Ishikawa (cell line): ENCODE data around the gene FBXO48.

ENCODE experiments used
- EP300 ChIP-seq: IDR thresholded peaks from 2 replicates; pipeline ENCODE4 v1.6.1; 2012; ENCODE audit warnings: borderline replicate concordance
- NFIC ChIP-seq: IDR thresholded peaks from 2 replicates; pipeline ENCODE4 v1.6.1; 2012
- USF1 ChIP-seq: IDR thresholded peaks from 2 replicates; pipeline ENCODE4 v1.6.1; 2012
- TF ChIP-seq, protein P1 (sequence below): IDR thresholded peaks from 2 replicates; pipeline ENCODE4 v1.6.1; 2012
- TF ChIP-seq, protein P2 (sequence below): IDR thresholded peaks from 2 replicates; pipeline ENCODE4 v1.6.1; 2012; ENCODE audit warnings: low read depth, mild to moderate bottlenecking

DNA sequence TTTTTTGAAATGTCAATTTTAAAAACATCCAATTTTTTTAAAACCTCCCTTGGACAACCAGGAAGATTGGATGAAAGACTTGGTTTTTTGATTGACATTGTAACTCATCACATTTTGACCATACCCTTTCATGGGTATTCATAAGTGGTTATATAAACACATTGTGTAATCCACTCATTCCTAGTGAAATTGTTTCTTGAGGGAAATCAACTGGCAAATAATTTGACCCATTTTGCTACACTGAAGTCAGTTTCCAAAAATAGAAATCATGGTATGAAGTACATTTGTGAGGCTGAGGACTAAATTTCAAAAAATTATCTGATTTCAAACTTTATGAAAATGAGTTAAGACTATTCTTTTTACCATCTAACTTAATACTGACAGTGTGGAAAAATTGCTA lies 31.5 kb downstream of the FBXO48 start:
- TF ChIP-seq USF1 = no peak
- TF ChIP-seq, protein P1, sequence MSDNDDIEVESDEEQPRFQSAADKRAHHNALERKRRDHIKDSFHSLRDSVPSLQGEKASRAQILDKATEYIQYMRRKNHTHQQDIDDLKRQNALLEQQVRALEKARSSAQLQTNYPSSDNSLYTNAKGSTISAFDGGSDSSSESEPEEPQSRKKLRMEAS = no peak
- TF ChIP-seq EP300 = no peak
- no peak for TF ChIP-seq NFIC
- TF ChIP-seq, protein P2, sequence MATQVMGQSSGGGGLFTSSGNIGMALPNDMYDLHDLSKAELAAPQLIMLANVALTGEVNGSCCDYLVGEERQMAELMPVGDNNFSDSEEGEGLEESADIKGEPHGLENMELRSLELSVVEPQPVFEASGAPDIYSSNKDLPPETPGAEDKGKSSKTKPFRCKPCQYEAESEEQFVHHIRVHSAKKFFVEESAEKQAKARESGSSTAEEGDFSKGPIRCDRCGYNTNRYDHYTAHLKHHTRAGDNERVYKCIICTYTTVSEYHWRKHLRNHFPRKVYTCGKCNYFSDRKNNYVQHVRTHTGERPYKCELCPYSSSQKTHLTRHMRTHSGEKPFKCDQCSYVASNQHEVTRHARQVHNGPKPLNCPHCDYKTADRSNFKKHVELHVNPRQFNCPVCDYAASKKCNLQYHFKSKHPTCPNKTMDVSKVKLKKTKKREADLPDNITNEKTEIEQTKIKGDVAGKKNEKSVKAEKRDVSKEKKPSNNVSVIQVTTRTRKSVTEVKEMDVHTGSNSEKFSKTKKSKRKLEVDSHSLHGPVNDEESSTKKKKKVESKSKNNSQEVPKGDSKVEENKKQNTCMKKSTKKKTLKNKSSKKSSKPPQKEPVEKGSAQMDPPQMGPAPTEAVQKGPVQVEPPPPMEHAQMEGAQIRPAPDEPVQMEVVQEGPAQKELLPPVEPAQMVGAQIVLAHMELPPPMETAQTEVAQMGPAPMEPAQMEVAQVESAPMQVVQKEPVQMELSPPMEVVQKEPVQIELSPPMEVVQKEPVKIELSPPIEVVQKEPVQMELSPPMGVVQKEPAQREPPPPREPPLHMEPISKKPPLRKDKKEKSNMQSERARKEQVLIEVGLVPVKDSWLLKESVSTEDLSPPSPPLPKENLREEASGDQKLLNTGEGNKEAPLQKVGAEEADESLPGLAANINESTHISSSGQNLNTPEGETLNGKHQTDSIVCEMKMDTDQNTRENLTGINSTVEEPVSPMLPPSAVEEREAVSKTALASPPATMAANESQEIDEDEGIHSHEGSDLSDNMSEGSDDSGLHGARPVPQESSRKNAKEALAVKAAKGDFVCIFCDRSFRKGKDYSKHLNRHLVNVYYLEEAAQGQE = no peak
